ENCODE data around the gene TTC13.

TTC13 gene

DNA sequence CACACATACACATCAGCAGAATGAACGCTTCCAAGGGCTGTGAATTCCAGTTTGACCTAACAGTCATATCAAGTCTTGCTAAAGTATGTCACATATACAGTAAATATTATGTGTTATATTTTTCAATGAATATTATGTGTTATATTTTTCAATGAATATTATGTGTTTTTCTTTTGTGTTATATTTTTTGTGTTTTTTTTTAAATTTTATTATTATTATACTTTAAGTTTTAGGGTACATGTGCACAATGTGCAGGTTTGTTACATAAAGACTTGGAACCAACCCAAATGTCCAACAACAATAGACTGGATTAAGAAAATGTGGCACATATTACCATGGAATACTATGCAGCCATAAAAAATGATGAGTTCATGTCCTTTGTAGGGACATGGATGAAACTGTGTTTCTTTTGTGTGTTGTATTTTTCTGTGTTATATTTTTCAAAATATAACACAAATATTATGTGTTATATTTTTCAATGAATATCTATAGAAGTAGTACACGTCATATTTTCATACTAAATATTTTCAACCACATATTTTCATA is 35.5 kb downstream of the TTC13 start:
- DNase-seq: no peak

DNA sequence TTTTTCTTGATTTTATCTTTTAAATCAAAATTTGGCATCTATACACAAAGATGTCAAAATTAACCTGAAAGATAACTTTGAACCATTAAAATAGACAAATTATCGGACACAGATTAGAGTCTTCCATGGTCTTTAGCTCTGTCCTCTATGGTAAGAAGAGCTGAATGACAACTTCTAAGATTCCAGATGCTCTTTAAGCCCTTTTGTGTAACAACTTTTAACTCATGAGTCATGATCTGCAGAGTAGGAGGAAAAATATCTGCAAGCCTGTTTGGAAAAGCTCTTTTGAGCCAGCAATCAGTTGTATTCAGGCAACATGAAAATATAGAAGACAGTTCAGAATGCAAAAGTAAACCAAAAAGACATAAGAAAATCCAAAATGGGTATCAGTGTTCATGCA is 37.8 kb downstream of the TTC13 start:
- no peak for DNase-seq

- DNase-seq: no peak
Measured at GRCh38 chr1:230939806-230940489, 38.7 kb downstream of the TTC13 start.

- DNase-seq: no peak
Measured at GRCh38 chr1:230938924-230939368, 39.7 kb downstream of the TTC13 start.

- no peak for DNase-seq
Measured at GRCh38 chr1:230937371-230937770, 41.3 kb downstream of the TTC13 start.

- no peak for DNase-seq
Measured at GRCh38 chr1:230936475-230936874, 42.2 kb downstream of the TTC13 start.

- no peak for DNase-seq
Measured at GRCh38 chr1:230935852-230936251, 42.8 kb downstream of the TTC13 start.

DNA sequence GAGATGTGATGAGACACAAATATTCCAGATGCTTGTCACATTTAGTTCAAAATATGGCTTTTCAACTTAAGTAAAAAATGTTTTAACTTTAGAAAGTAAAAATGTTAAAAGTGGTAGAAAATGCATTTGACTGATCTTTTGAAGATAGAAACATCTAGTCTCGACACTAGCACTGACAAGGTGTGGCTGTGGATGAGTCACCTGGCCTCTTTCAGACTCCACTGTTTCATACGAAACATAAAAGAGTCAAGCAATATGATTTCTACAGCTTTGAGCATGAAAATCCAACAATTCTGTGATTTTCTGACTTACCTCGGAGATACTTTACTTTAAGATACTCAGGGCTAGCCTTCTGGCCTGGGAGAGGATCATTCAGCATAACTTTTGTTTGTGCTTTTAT is 47.7 kb downstream of the TTC13 start:
- no peak for DNase-seq

DNA sequence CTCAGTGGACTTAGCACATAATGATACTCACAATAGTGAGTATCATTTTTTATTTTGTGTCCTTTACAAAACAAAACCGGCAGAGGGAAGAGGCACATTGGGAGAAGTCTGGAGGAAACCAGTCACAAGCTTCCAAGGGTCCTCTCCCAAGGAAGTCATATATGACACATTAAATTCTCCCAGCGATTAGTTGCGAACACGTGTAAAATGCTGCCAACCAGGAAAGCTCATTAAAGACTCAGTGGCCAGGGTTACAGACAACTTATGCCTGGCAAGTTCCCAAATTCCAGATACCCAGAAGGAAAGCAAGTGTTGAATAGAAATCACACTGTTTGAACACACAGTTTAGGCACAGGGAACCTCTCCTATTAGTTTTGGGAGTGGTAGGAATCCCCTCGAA is 52.5 kb downstream of the TTC13 start:
- no peak for DNase-seq

DNA sequence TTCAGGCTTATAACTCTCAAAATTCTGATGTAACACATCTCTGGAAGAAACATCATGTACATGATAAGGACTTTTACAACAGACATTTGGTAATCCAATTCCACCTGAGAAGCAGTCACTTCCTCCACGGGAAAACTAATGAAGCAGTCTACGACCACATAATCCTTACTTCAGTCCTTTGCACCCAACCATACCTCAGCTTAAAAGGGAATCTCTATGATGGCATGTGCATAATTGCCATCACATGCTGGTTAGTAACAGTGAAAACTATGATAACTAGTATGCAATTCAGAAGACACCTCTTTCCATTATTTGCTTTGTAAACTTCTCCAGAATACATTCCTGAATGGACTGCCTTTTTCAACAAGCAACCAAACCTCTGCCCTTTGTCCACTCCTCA is 53.1 kb downstream of the TTC13 start:
- no peak for DNase-seq

GRCh38 chr1:230923176-230923575 is 55.5 kb downstream of the TTC13 start:
- DNase-seq: no peak

DNA sequence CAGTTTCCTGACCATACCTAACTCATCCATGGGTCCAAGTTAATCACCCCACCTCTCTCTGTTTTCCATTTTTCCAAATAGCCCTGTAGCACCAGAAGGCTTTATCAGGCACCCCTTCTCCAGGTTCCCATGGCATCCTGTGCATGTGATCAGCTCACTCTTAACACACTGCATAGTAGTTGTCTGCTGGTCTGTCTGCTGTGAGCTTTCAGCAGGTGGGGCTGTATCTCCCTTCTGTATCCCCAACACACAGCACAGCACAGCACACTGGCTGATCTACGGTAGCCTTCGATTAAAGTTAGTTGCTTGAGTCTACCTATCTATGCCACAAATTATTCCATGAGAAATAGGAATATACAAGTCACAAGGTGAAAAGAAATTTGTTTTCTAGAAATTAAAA is 56.0 kb downstream of the TTC13 start:
- no peak for DNase-seq

- DNase-seq: no peak
Measured at GRCh38 chr1:230919207-230919606, 59.5 kb downstream of the TTC13 start.

- peak; percentile 78 for DNase-seq
Measured at GRCh38 chr1:230917284-230918135, 61.2 kb downstream of the TTC13 start.

DNA sequence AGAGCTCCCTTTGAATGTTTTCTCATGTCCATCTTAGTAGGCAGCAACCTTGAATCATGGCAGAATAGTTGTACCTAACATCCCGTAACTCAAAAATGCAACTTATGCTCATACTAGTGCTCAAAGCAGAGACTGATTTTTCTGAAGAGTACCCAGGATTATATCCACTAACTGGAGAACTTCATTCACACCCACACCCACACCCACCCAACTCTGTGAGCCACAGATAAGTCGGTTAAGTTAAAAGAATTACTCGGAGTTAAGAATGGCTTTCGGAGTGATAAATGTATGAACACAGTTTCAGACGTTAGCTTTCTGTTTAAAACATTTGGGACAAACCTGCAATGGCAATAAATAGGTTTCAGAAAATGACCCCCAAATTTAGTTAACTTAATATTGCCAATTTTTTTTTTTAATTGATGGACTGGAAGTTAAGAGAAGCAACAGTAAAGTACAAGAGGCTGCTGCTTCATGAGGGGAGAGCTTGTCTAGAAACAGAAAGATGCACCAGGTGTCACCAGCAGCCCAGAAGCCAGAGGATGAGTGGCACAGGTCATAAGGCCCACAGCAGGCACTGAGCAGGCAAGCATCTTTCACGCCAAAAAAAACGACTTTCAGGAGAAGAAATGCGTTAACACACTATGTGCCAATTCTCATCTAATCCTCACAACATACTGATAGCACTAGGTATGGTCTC is 61.9 kb downstream of the TTC13 start:
- no peak for DNase-seq

GRCh38 chr1:230915078-230915477 is 63.6 kb downstream of the TTC13 start:
- DNase-seq: no peak

- DNase-seq: no peak
Measured at GRCh38 chr1:230913496-230913895, 65.2 kb downstream of the TTC13 start.

DNA sequence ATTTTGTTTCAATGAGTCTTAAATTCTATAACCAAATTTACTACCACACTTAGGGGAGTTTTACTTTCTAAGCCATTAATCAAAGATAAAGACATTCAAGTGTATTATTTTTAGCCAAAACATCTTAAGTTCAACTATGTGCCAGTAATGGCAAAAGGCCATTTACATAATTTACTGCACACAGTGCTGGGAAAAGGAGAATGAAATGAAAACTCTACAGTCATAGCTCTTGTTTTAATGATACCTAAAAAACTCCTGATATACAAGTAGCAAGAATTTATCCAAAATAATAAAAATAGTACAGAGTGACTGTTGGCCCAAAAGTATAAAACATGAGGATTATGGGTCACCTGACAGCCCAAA is 67.9 kb downstream of the TTC13 start:
- no peak for DNase-seq

- DNase-seq: no peak
Measured at GRCh38 chr1:230909974-230910754, 68.5 kb downstream of the TTC13 start.

GRCh38 chr1:230907472-230908205 is 71.0 kb downstream of the TTC13 start:
- DNase-seq: no peak

DNA sequence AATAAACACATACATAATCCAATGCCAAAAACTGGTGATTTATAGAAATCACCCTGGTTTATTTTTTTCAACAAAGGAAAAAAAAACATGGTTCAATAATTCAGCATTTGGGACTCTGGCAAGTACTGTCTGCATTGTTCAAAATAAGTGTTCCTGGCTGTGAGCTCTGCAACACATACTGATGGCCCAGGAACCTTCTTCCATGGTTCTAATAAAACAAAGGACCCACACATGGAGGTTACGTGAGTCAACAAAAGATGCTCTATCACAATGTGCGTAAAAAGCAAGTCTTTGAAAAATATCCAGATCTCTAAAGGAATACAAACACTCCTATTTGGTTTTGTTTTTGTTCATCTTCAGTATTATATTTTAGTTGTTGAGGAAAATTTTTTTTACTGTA is 72.4 kb downstream of the TTC13 start:
- no peak for DNase-seq

DNA sequence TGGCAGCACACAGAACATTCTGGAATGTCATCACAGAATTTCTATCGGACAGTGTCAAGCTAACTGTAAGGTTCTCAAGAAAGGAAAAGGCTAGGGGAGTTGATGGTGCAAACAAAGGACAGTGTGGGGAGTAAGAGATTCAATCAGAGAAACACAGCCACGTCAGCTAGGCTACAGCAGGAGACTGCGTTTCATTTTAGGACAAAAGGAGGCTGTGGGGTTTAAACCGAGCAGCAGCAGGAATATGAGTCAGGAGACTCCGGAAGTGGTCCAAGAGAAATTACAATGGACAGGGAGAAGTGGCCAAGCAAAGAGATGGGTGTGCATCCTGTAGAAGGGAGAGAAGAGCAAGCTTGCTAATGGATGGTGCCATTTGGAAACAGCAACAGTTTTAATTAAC is 72.9 kb downstream of the TTC13 start:
- no peak for DNase-seq

Data from NCI-H345 (cell line).